CD8-positive, alpha-beta memory T cell (primary cell): ENCODE data around the gene CLTA. TPM values are rescaled to one million over a fixed set of nuclear protein-coding genes. Genes with fewer than 3 reads are reported as not detected.
"Not testable (repeated sequence)": the region's sequence is repeated elsewhere in the genome, so short reads cannot be mapped to it uniquely, and the experiment has no call there.

Experiments
- CTCF ChIA-PET: fragments of 350-600 bp; sonication (Branson Sonifier 250); formaldehyde crosslinking; loops from one replicate; lab custom pipeline; 2021; ENCODE audit warnings: antibody characterized with exemption; lab: Charles Lee
- POLR2A ChIA-PET: fragments of 350-600 bp; sonication (Branson Sonifier 250); formaldehyde crosslinking; loops from one replicate; lab custom pipeline; 2021; ENCODE audit warnings: antibody characterized with exemption; lab: Charles Lee
- DNase-seq, 5 donors: peaks; one replicate each; pipeline versions ENCODE4 v3.0.0 to v3.0.0-alpha.2; 2020 to 2022; ENCODE audit warnings: mixed read lengths in 1 of 5
- H3K27ac ChIP-seq: one replicate; pipeline ENCODE4 v1.7.0; 2013; ENCODE audit warnings: low read depth, mild to moderate bottlenecking, low read length, moderate library complexity
- H3K27me3 ChIP-seq: 2 replicates; pipeline ENCODE4 v1.7.0; 2013; ENCODE audit warnings: low read length, mild to moderate bottlenecking; ENCODE audit not compliant: insufficient read depth, poor library complexity, severe bottlenecking
- H3K36me3 ChIP-seq: 2 replicates; pipeline ENCODE4 v1.7.0; 2013; ENCODE audit warnings: mild to moderate bottlenecking, low read length, moderate library complexity; ENCODE audit not compliant: insufficient read depth
- H3K4me1 ChIP-seq: 2 replicates; pipeline ENCODE4 v1.7.0; 2013; ENCODE audit warnings: mild to moderate bottlenecking, low read length, moderate library complexity; ENCODE audit not compliant: insufficient read depth
- H3K4me3 ChIP-seq: 2 replicates; pipeline ENCODE4 v1.7.0; 2013; ENCODE audit warnings: mild to moderate bottlenecking, low read length
- H3K9me3 ChIP-seq: 2 replicates; pipeline ENCODE4 v1.7.0; 2013; ENCODE audit warnings: mild to moderate bottlenecking, low read length
- H3K27ac Mint-ChIP-seq, 8 donors: one replicate each; pipeline ENCODE4 v1.8.0; 2020 to 2021; ENCODE audit warnings: mixed read lengths in 8 of 8, mild to moderate bottlenecking in 6 of 8, inconsistent platforms in 3 of 8, moderate library complexity in 3 of 8
- H3K27me3 Mint-ChIP-seq, 2 donors: one replicate each; pipeline ENCODE4 v1.8.0; 2020 to 2021; ENCODE audit warnings: mixed read lengths in 2 of 2, mild to moderate bottlenecking in 1 of 2, moderate library complexity in 1 of 2
- H3K36me3 Mint-ChIP-seq, 3 donors: one replicate each; pipeline ENCODE4 v1.8.0; 2020 to 2021; ENCODE audit warnings: mixed read lengths in 3 of 3, inconsistent platforms in 1 of 3, mild to moderate bottlenecking in 1 of 3
- H3K4me1 Mint-ChIP-seq, 3 donors: one replicate each; pipeline ENCODE4 v1.8.0; 2020 to 2021; ENCODE audit warnings: mixed read lengths in 3 of 3, inconsistent platforms in 1 of 3, mild to moderate bottlenecking in 1 of 3
- H3K4me3 Mint-ChIP-seq, 7 donors: one replicate each; pipeline ENCODE4 v1.8.0; 2020 to 2021; ENCODE audit warnings: mixed read lengths in 7 of 7, mild to moderate bottlenecking in 6 of 7, moderate library complexity in 4 of 7, inconsistent platforms in 2 of 7
- H3K9me3 Mint-ChIP-seq, 5 donors: one replicate each; pipeline ENCODE4 v1.8.0; 2020 to 2022; ENCODE audit warnings: mixed read lengths in 5 of 5, mild to moderate bottlenecking in 3 of 5, moderate library complexity in 2 of 5, inconsistent platforms in 1 of 5
- polyA plus RNA-seq: library from polyadenylated mRNA; unstranded; fragments of 300-500 nt; fragmentation: Illumina TruSeq; gene quantifications from one replicate; pipeline ENCODE4 v1.2.3, GENCODE V29; 2021
- total RNA-seq, 2 experiments: library from RNA; stranded (reverse); gene quantifications; one replicate each; pipeline ENCODE4 v1.2.3, GENCODE V29; 2021

CLTA gene
- total and polyA plus RNA-seq, 3 experiments from 2014 or later: 77.6 to 186 (median 185) TPM

GRCh38 chr9:36217256-36217968 is 26.7 kb downstream of the CLTA start:
- H3K36me3 Mint-ChIP-seq: peaks cover 6 to 88% (median 12%) of the 10 kb centered on the region in 3 donors
- no peak overlapping the region for H3K4me3 Mint-ChIP-seq
- Histone ChIP-seq H3K9me3 (peaks cover 1% of the 10 kb centered on the region), H3K4me3 (no peak overlapping the region), H3K36me3 (peaks cover 21% of the 10 kb centered on the region), H3K27ac (no peak overlapping the region), H3K4me1 (peaks cover 17% of the 10 kb centered on the region), H3K27me3 (no peaks in the 10 kb centered on the region)
- no peak for DNase-seq
- H3K27ac Mint-ChIP-seq: peak overlapping the region; percentile 12 to 84 (median 50)
- ChIA-PET CTCF (no interaction called here), POLR2A (no interaction called here)
- H3K9me3 Mint-ChIP-seq: peaks cover 0 to 3% (median 1%) of the 10 kb centered on the region in 5 donors
- no peaks in the 10 kb centered on the region for H3K27me3 Mint-ChIP-seq
- H3K4me1 Mint-ChIP-seq: peaks cover 30 to 50% (median 47%) of the 10 kb centered on the region in 3 donors

GRCh38 chr9:36218011-36218410 is 27.3 kb downstream of the CLTA start:
- peaks cover 29 to 44% (median 44%) of the 10 kb centered on the region in 3 donors for H3K4me1 Mint-ChIP-seq

GRCh38 chr9:36218411-36218901 is 27.7 kb downstream of the CLTA start:
- peak overlapping the region in 4 of 7 donors; percentile 13 to 35 (median 21) for H3K4me3 Mint-ChIP-seq
- Histone ChIP-seq H3K4me3 (no peak overlapping the region), H3K27me3 (no peaks in the 10 kb centered on the region), H3K27ac (no peak overlapping the region), H3K4me1 (peaks cover 17% of the 10 kb centered on the region), H3K36me3 (peaks cover 22% of the 10 kb centered on the region), H3K9me3 (peaks cover 8% of the 10 kb centered on the region)
- CTCF ChIA-PET: no interaction called here
- H3K27ac Mint-ChIP-seq: peak overlapping the region in 7 of 8 donors; percentile 12 to 87 (median 60)
- DNase-seq: no peak
- peaks cover 0 to 7% (median 4%) of the 10 kb centered on the region in 5 donors for H3K9me3 Mint-ChIP-seq
- peaks cover 16 to 88% (median 22%) of the 10 kb centered on the region in 3 donors for H3K36me3 Mint-ChIP-seq
- POLR2A ChIA-PET: no interaction called here
- no peaks in the 10 kb centered on the region for H3K27me3 Mint-ChIP-seq
- peaks cover 25 to 40% (median 39%) of the 10 kb centered on the region in 3 donors for H3K4me1 Mint-ChIP-seq

More at GRCh38 chr9:36218011-36218410, 27.3 kb downstream of the CLTA start:
- DNase-seq: no peak
- Mint-ChIP-seq H3K4me3 (no peak overlapping the region), H3K36me3 (peaks cover 12 to 88% (median 18%) of the 10 kb centered on the region in 3 donors), H3K27me3 (no peaks in the 10 kb centered on the region), H3K27ac (peak overlapping the region; percentile 12 to 87 (median 58)), H3K9me3 (peaks cover 0 to 7% (median 4%) of the 10 kb centered on the region in 5 donors)
- H3K9me3 ChIP-seq: peaks cover 7% of the 10 kb centered on the region
- POLR2A ChIA-PET: no interaction called here
- H3K27ac ChIP-seq: no peak overlapping the region
- H3K36me3 ChIP-seq: peaks cover 21% of the 10 kb centered on the region
- H3K4me1 ChIP-seq: peaks cover 17% of the 10 kb centered on the region
- CTCF ChIA-PET: no interaction called here
- H3K27me3 ChIP-seq: no peaks in the 10 kb centered on the region
- H3K4me3 ChIP-seq: no peak overlapping the region

GRCh38 chr9:36221667-36222066 is 30.9 kb downstream of the CLTA start:
- H3K4me3 ChIP-seq: no peak overlapping the region
- Mint-ChIP-seq H3K4me3 (no peak overlapping the region), H3K4me1 (peaks cover 23 to 25% (median 23%) of the 10 kb centered on the region in 3 donors), H3K27me3 (no peaks in the 10 kb centered on the region), H3K9me3 (peaks cover 0 to 7% (median 4%) of the 10 kb centered on the region in 5 donors), H3K36me3 (peaks cover 19 to 89% (median 28%) of the 10 kb centered on the region in 3 donors), H3K27ac (peak overlapping the region in 1 of 8 donors; percentile 69)
- no peaks in the 10 kb centered on the region for H3K27me3 ChIP-seq
- H3K36me3 ChIP-seq: peaks cover 26% of the 10 kb centered on the region
- POLR2A ChIA-PET: no interaction called here
- peaks cover 8% of the 10 kb centered on the region for H3K9me3 ChIP-seq
- H3K4me1 ChIP-seq: peaks cover 8% of the 10 kb centered on the region
- H3K27ac ChIP-seq: no peak overlapping the region
- CTCF ChIA-PET: no interaction called here
- DNase-seq: no peak

DNA sequence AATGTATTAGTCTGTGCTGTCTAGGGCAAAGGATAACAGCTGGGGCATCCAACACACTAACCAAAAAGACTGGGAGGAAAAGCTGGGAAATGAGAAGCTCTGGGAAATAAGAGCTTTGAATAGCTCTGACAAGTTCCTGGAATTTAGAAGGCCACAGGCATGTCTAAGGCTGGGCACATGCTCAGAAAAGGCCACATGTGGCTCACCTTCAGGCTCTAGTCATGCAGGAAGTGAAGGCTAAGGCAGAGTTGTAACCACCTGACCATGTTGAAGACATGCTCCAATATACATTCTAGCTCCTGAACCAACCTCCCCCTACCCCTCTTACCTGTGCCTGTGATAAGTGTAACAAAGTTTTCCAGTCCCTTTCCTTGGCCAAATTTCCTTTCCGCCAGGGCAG is 31.7 kb downstream of the CLTA start:
- peaks cover 29% of the 10 kb centered on the region for H3K36me3 ChIP-seq
- no peak overlapping the region for H3K4me3 ChIP-seq
- H3K27ac ChIP-seq: no peak overlapping the region
- POLR2A ChIA-PET: no interaction called here
- no peak for DNase-seq
- peaks cover 4% of the 10 kb centered on the region for H3K4me1 ChIP-seq
- H3K27me3 ChIP-seq: no peaks in the 10 kb centered on the region
- H3K9me3 ChIP-seq: peaks cover 8% of the 10 kb centered on the region
- Mint-ChIP-seq H3K36me3 (peaks cover 24 to 89% (median 31%) of the 10 kb centered on the region in 3 donors), H3K27me3 (no peaks in the 10 kb centered on the region), H3K4me3 (peak overlapping the region in 1 of 7 donors; percentile 23), H3K4me1 (peaks cover 19 to 22% (median 20%) of the 10 kb centered on the region in 3 donors), H3K27ac (peak overlapping the region in 1 of 8 donors; percentile 35), H3K9me3 (peaks cover 0 to 7% (median 4%) of the 10 kb centered on the region in 5 donors)
- CTCF ChIA-PET: interaction anchor here (0.7 kb wide), 1 partner anchor 31 kb away, joined by 4 read pairs; the partner anchor contains the start of gene CLTA

GRCh38 chr9:36237230-36237629 is 46.5 kb downstream of the CLTA start:
- ChIA-PET CTCF (no interaction called here), POLR2A (no interaction called here)
- Histone ChIP-seq H3K4me3 (no peak overlapping the region), H3K4me1 (no peaks in the 10 kb centered on the region), H3K27me3 (no peaks in the 10 kb centered on the region), H3K9me3 (no peaks in the 10 kb centered on the region), H3K36me3 (peaks cover 8% of the 10 kb centered on the region), H3K27ac (no peak overlapping the region)
- Mint-ChIP-seq H3K27me3 (no peaks in the 10 kb centered on the region), H3K27ac (no peak overlapping the region), H3K4me1 (peaks cover 3 to 7% (median 4%) of the 10 kb centered on the region in 3 donors), H3K9me3 (no peaks in the 10 kb centered on the region), H3K36me3 (peaks cover 3 to 65% (median 13%) of the 10 kb centered on the region in 3 donors), H3K4me3 (no peak overlapping the region)
- no peak for DNase-seq

DNA sequence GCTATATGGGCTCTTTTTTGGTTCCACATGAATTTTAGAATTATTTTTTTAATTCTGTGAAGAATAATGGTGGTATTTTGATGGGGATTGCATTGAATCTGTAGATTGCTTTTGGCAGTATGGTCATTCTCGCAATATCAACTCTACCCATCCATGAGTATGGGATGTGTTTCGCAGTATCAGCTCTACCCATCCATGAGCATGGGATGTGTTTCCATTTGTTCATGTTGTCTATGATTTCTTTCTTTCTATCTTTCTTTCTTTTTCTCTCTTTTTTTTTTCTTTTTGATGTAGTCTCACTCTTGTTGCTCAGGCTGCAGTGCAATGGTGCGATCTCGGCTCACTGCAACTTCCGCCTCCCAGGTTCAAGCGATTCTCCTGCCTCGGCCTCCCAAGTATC is 48.5 kb downstream of the CLTA start:
- DNase-seq, H3K27me3 Mint-ChIP-seq, H3K4me1 Mint-ChIP-seq, H3K9me3 ChIP-seq, H3K27me3 ChIP-seq, H3K36me3 ChIP-seq, H3K4me1 ChIP-seq, H3K4me3 Mint-ChIP-seq, POLR2A ChIA-PET, H3K9me3 Mint-ChIP-seq, H3K27ac ChIP-seq, CTCF ChIA-PET, H3K4me3 ChIP-seq: not testable (repeated sequence)
- Mint-ChIP-seq H3K36me3 (peaks cover 3 to 60% (median 11%) of the 10 kb centered on the region in 3 donors), H3K27ac (peak overlapping the region in 1 of 8 donors; percentile 89)

DNA sequence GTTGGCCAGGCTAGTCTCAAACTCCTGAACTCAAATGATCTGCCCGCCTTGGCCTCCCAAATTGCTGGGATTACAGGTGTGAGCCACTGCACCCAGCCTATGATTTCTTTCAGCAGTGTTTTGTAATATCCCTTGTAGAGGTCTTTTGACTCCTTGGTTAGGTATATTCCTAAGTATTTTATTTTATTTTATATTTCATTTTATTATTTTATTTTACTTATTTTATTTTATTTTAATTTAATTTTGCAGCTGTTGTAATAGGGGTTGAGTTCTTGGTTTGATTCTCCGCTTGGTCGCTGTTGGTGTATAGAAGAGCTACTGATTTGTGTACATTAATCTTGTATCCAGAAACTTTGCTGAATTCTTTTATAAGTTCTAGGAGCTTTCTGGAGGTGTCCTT is 49.0 kb downstream of the CLTA start:
- CTCF ChIA-PET, POLR2A ChIA-PET, H3K9me3 ChIP-seq, H3K4me1 ChIP-seq, H3K27ac ChIP-seq, H3K27ac Mint-ChIP-seq, DNase-seq, H3K4me3 Mint-ChIP-seq, H3K9me3 Mint-ChIP-seq, H3K4me1 Mint-ChIP-seq, H3K27me3 Mint-ChIP-seq, H3K4me3 ChIP-seq, H3K36me3 ChIP-seq, H3K27me3 ChIP-seq: not testable (repeated sequence)
- H3K36me3 Mint-ChIP-seq: peaks cover 3 to 58% (median 11%) of the 10 kb centered on the region in 3 donors
